IPS-NIHi7 (cell line): ENCODE data around the gene RNF133.
"Not testable (repeated sequence)": the region's sequence is repeated elsewhere in the genome, so short reads cannot be mapped to it uniquely, and the experiment has no call there.

Source experiments
- DNase-seq: peaks from one replicate; pipeline ENCODE4 v3.0.0; 2012; ENCODE audit warnings: mixed read lengths; ENCODE audit errors: extremely low spot score

RNF133 gene

DNA sequence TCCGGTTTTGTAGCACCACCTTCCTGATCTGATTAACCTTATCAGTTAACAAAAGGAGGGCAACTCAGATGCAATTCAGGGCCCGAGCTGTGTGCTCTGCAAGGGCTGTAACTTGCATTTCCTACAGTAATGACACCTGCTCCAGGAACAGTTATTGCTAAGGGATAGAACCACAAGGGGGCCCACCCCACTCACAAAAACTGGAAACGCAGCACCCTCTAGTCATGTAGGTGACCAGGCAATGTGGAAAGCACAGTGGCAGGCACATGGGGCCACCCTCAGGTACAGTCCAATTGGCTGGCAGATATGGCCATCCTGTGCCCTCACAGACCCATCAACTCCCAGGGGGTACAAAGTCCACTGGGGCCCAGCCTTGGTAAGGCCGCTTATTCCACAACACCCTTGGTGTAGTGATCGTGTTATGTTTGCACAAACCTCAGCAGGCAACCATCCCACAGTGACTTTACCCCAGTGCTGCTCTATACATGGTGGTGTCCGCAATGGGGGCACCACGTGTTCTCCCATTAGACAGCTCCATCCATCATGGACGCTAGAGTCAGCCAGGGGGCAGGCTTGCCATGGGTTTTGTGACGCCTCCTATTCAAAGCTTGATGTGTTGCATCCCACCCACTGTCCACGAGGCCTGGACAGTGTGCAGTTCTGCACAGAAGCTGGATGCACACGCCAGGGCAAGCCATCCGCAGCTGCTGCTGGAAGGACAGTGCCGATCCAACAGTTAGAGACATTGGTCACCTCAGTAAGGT, 9.4 kb downstream of the RNF133 start:
- peak; percentile 17 for DNase-seq

DNA sequence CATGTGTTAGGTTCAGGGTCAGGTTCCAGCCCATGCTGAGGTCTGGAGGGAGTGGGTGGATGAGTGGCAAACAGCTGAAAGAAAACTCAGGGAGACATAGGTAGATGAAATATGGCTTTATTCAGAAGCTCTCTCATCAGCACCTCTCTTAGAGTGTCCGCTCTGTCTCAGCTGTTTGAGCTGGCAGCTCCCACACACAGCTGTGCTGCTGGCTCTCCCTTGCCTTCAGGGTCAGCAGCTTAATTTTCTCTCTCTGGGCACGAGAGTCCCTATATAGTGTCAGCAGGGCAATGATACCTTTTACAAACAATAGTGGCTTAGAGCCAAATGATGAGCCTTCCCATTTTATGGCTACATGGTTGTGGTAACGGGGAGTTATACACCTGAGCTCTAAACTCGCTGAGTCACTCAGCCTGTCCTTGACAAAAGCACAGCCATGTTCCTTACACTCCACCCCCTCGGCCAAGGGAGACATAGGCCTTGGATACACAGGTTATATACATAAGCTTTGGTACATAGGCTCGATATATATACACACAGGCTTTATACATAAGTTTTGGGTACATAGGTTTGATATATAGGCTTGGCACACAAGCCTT, 10.4 kb downstream of the RNF133 start:
- no peak for DNase-seq

DNA sequence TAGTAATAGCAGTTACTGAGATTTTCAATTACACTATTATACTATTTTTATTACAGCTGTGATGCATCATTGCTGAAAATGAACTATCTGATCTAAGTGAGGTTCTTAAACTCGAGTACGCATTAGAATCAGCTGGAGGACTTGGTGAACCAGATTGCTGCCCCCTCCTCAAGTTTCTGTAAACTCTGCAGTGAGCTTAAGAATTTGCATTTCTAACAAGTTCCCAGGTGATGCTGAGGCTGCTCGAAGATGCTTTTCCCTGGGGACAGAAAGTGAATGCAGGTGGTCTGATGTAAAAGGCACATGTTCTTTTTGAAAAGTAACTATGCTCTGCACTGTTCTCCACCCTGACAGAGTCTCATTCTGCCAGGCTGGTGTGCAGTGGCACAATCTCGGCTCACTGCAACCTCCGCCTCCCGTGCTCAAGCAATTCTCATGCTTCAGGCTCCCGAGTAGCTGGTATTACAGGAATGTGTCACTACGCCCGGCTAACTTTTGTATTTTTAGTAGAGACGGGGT, 12.5 kb downstream of the RNF133 start:
- no peak for DNase-seq

DNA sequence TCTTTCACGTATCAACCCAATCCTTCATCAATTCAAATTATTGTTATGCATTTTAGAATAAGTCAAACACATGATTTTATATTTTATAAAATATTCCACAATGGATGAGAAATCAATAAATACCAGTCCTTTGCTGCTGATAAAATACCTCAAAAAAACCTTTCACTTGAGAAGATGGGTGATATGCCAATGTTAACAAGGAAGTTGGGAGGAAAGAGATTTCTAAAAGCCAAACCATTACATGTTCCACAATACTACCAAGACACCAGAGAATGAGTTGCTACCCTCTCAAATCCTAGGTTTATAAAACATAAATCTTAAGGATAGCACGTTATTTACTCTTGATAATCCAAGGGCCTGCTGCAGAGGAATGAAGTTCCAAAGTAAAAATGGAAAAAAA, 14.4 kb downstream of the RNF133 start:
- no peak for DNase-seq

DNA sequence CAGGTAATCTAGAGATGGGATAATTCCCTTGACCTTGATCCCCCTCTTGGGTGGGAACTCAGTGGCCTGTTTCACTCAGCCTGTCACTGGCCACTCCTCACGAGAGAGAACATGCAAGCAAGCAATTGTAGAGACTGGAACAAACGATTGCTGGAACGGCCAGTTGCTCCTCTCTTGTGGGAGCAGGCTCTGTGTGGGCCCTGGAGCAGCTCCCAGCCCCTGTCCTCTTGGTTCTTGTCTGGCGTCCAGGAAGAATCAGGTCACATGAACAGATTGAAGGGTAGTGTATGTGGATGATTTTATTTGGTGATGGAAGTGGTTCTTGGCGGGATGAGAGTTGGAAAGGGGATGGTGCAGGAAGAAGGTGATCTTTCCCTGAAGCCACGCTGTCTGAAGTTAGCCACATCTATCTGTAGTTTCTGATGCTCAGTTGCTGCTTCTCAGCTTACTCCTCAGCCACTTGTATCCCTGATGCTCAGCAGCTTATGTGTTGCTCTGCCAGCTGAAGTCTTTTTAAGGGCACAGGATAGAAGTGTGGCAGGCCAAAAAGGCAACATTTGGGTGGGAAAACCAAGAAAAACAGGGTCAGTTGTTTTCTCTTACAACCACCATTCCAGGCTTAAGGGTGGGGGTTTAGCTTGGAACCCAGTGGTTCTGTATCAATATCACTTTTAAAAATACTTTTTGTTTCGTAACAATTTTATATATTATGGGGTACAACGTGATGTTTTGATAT, 15.9 kb downstream of the RNF133 start:
- no peak for DNase-seq

DNA sequence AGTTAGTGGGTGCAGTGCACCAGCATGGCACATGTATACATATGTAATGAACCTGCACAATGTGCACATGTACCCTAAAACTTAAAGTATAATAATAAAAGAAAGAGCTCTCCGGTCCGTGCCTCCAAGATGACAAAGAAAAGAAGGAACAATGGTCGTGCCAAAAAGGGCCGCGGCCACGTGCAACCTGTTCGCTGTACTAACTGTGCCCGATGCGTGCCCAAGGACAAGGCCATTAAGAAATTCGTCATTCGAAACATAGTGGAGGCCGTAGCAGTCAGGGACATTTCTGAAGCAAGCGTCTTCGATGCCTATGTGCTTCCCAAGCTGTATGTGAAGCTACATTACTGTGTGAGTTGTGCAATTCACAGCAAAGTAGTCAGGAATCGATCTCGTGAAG, 17.7 kb downstream of the RNF133 start:
- DNase-seq = not testable (repeated sequence)

DNA sequence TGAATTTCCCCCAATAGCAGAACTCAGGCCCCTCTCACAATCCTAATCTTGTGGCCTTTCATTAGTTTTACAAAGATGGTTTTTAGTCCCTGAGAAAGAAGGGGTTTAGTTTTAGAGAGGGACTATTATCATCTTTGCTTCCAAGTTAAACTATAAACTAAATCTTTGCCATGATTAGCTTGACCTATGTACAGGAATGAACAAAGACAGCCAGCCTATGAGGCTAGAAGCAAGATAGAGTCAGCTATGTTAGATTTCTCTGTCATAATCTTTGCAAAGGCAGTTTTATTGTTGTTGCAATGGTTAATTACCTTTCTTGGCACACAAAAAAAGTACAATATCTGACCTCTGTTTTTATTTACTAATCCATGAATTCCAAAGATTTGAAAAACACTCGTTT, 19.1 kb downstream of the RNF133 start:
- no peak for DNase-seq

DNA sequence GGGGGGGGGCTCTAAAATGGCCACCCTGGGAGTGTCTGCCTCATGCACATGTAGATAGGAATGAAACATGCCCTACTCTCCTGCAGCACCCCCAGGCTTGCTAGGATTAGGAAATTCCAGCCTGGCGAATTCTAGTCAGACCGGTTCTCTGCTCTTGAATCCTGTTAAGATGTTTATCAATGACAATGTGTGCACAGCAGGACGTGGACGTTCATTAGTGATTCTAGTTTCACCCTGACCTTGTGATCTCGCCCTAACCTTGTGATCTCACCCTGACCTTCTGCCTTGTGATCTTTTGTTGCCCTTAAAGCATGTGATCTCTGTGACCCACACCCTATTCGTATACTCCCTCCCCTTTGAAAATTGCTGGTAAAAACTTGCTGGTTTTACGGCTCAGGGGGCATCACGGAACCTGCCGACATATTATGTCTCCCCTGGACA, 19.6 kb downstream of the RNF133 start:
- not testable (repeated sequence) for DNase-seq

DNA sequence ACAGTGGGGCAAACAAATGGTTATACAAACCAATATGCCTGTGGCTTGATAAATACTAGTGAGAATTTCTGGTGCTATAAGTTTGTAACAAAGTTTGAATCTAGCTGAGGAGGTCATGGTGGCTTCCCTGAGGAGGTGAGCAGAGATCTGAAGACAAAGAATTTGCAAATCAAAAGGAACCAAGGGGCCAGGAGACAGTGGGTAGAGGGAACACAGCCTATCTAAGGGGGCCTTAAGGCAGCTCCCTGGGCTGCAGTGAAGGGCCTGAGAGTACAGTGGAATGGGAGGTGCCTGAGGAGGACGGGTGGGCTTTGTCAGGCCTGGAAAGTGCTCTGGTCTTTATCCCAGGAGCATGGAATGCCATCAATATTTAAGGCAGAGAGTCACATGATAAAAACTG, 21.8 kb downstream of the RNF133 start:
- no peak for DNase-seq

DNA sequence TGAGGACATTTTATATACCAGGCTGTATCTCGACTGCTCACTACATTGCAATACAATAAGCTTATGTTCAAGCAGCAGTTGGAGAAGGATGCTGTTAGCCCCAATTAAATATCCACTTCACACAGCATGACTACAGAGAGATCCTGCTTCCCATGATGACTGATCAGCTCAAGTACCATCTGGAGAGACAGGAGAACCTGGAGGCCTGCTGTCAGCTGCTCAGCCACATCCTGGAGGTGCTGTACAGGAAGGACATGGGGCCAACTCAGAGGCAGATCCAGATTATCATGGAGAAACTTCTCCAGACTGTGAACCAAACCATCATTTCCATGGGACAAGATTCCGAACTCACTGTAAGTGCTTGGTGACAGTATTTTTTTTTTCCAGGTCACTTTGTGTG, 22.5 kb downstream of the RNF133 start:
- DNase-seq = no peak

DNA sequence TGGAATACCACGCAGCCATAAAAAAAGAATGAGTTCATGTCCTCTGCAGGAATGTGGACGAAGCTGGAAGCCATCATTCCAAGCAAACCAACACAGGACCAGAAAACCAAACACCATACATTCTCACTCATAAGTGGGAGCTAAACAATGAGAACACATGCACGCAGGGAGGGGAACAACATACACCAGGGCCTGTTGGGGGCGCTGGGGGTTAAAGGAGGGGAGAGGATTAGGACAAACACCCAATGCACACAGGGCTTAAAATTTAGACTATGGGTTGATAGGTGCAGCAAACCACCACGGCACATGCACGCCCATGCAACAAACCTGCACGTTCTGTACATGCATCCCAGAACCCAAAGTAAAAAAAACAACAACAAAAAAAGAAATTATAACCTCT, 23.3 kb downstream of the RNF133 start:
- no peak for DNase-seq

DNA sequence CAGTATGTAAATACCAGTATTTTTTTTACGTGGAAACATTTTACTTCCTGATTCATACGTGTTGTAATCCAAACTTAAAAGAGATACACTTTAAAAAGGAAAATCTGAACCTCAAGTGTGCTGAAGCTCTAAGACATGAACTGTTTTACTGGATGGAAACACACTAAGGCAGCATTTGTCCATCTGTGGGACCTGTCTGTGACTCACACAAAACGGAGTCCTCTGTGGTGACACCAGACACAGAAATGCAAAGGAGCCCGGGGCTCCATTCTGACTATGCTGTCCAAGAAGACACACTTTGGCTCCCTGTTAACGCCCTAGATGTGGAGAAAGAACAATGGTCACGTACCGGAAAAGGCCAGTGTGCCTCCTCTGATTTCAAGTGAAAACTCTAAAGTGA, 23.9 kb downstream of the RNF133 start:
- DNase-seq = no peak

DNA sequence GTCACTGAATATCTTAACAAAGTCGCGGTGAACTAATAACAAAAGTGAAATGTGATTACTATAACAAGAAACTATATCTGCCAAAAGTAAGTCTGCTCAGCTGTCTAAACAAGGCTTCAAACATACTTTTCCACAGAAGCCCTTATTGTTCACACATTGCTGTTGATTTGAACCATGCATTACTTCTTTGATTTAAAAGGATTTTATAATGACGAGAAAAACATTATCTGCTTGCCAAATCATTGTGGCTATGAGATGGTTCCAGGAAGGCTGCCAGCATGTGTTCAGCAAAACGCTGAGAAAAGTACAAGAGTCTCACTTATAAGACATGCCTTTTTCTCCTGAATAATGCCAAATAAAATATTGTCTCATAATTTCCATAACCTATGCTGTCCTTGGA, 24.4 kb downstream of the RNF133 start:
- no peak for DNase-seq

DNA sequence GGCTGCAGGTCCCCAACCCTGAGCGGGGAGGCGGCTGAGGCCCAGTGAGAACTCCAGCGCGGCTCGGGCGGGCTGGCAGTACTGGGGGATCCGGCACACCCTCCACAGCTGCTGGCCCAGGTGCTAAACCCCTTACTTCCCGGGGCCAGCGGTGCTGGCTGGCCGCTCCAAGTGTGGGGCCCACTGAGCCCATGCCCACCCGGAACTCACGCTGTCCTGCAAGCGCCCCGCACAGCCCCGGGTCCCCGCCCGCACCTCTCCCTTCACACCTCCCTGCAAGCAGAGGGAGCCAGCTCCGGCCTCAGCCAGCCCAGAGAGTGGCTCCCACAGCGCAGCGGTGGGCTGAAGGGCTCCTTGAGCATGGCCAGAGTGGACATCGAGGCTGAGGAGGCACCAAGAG, 25.0 kb downstream of the RNF133 start:
- DNase-seq = no peak

DNA sequence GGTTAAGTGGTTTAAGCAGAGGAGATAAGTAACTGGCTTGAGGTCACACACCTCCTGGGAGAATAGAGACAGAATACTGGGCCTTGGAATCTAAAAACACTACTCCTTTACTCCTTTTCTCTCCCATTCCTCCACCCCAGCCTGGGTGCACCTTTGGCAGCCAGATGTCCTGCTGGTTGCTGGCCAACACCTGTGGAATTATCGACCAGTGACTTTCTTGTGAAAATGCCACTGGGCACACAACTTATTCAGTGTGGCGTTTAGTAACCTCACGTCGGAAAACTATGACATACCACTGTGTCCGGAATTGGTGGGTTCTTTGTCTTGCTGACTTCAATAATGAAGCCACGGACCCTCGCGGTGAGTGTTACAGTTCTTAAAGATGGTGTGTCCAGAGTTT, 26.4 kb downstream of the RNF133 start:
- no peak for DNase-seq

DNA sequence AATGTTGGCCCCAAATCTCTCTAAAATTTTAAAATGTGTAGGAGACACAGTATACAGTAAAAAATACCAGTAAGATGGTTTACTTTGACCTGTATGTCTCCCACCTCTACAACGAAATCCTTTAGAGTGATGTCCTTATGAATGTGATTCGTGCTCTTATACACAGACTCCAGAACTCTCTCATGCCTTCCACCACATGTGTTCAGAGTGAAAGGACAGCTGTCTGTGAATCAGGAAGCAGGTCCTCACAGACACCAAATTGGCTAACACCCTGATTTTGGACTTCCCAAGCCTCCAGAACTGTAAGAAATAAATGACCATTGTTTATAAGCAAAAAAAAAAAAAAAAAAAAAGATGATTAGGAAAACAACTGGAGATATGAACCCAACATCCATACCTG, 35.2 kb downstream of the RNF133 start:
- no peak for DNase-seq

DNA sequence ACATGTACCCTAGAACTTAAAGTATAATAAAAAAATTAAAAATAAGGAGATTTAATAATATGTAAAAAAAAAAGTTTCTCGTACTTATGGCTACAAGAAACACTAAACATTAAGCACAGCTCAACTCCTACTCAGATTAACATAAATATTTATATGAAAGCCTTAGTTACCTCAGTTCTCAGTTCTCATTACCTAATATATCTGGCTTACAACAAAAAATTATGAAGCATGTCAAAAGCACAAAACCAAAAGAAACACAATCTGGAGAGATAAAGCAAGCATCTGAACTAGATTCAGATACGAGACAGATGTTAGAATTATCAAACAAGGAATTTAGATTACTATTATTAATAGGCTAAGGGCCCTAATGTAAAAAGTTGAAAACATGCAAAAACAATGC, 40.1 kb downstream of the RNF133 start:
- no peak for DNase-seq

DNA sequence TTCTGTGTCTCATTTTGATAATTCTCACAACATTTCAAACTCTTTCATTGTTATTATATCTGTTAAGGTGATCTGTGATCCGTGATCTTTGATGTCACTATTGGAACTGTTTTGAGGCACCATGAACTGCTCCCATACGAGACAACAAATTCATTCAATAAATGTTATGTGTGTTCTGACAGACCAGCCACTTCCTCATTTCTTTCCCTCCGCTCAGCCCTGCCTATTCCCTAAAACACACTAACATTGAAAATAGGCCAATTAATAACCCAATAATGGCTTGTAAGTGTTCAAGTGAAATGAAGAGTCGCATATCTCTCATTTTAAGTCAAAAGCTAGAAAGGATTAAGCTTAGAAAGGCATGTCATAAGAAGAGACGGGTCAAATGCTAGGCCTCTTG, 45.2 kb downstream of the RNF133 start:
- DNase-seq = no peak

DNA sequence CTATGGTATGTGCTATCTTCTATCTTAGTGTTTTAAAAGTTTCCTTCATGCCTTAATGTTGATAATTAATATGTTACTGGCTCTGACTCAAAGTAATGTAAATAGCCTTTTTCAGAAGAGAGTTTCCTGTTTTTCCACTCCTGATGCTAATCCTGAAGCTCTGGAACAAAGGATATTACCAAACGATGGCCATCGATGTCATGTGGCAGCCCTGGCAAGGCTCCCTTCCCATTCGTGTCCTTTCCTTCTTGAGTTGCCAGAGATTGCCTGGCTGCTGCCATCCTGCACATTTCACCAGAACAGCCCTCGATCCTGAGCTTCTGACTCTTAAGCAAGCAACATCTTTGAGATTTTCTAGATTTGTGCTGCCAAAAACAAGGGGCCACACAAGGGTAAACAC, 46.0 kb downstream of the RNF133 start:
- DNase-seq = no peak

DNA sequence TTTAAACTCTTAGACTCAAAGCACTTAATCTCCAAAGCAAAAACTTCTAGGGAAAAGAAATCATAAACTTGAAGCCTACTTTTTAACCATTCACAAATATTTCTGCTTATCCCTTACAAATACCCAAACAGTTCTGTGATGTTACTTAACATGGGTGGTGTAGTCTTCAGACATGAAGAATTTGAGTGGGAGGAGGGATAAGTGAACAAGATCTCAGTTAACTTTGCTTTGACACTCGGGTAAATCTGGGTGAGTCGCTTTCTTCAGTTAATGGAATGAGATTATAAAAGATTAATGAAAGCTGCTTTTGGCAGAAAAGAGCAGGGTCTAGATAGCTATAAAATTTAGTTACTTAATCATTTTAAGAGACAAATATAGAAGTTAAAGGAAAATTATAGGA, 47.5 kb downstream of the RNF133 start:
- DNase-seq = no peak
